ENCODE results near the gene CEP83. TPM values are rescaled to one million over a fixed set of nuclear protein-coding genes. Genes with fewer than 3 reads are reported as not detected.

The CEP83 gene
- total RNA-seq, 2 donors from 2014 or later, result 6.8 to 26.5 TPM

DNA sequence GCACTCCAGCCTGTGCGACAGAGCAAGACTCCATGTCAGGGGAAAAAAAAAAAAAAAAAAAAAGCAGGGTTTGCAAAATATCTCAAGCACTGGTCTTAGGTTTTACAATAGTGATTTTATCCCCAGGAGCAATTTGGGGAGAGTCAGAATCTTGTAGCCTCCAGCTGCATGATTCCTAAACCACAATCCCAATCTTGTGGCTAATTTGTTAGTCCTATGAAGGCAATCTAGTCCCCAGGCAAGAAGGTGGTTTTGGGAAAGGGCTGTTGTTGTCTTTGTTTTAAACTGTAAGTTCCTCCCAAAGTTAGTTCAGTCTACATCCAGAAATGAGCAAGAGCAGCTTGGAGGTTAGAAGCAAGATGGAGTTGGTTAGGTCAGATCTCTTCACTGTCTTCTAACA is 175.6 kb downstream of the CEP83 start:
- DNase-seq (ENCODE audit: low spot score), result no peak
- H3K27ac ChIP-seq, result no peak overlapping the region
- no peak overlapping the region for H3K4me3 ChIP-seq
- WGBS, result 100% methylated on average over 1 of the region's 1 CpG
- no peaks in the 10 kb centered on the region for H3K4me1 ChIP-seq (replicated peaks)
- TF ChIP-seq POLR2AphosphoS5 (IDR thresholded peaks at IDR 0.05) (no peak), POLR2A (IDR thresholded peaks at IDR 0.05) (no peak)
- TF ChIP-seq, protein P1, sequence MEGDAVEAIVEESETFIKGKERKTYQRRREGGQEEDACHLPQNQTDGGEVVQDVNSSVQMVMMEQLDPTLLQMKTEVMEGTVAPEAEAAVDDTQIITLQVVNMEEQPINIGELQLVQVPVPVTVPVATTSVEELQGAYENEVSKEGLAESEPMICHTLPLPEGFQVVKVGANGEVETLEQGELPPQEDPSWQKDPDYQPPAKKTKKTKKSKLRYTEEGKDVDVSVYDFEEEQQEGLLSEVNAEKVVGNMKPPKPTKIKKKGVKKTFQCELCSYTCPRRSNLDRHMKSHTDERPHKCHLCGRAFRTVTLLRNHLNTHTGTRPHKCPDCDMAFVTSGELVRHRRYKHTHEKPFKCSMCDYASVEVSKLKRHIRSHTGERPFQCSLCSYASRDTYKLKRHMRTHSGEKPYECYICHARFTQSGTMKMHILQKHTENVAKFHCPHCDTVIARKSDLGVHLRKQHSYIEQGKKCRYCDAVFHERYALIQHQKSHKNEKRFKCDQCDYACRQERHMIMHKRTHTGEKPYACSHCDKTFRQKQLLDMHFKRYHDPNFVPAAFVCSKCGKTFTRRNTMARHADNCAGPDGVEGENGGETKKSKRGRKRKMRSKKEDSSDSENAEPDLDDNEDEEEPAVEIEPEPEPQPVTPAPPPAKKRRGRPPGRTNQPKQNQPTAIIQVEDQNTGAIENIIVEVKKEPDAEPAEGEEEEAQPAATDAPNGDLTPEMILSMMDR (IDR thresholded peaks at IDR 0.05), result no peak
- H3K27me3 ChIP-seq (replicated peaks; ENCODE audit: insufficient read depth), result no peaks in the 10 kb centered on the region
- no peaks in the 10 kb centered on the region for H3K36me3 ChIP-seq
- no peaks in the 10 kb centered on the region for H3K9me3 ChIP-seq
- intact Hi-C loops (cut with DNase I), result no loop called here

DNA sequence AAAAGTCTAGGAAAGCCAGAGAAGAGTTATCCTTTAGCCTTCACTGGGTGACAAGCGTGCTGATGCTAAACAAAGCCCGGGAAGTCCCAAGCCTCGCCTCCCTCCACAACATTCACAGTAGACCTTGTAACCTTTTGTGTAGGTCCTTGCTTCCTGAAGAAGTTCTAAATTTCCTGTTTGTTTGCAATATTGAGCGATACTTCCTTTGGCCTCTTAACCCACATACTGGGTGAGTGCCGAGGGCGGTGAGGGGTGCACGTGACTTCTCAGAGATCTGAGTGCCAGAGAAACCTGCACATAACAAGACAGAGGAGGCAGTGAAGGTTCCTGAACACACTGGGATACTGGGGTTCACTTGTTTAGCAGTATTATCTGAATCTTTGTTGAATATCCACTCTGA is 177.0 kb downstream of the CEP83 start:
- H3K9me3 ChIP-seq, result no peaks in the 10 kb centered on the region
- no peaks in the 10 kb centered on the region for H3K27me3 ChIP-seq (replicated peaks; ENCODE audit: insufficient read depth)
- no peaks in the 10 kb centered on the region for H3K36me3 ChIP-seq
- DNase-seq (ENCODE audit: low spot score), result no peak
- H3K4me1 ChIP-seq (replicated peaks), result no peaks in the 10 kb centered on the region
- TF ChIP-seq POLR2AphosphoS5 (IDR thresholded peaks at IDR 0.05) (no peak), POLR2A (IDR thresholded peaks at IDR 0.05) (no peak)
- H3K27ac ChIP-seq, result no peak overlapping the region
- intact Hi-C loops (cut with DNase I), result no loop called here
- WGBS, result 58% methylated on average over 7 of the region's 7 CpGs
- H3K4me3 ChIP-seq, result no peak overlapping the region

DNA sequence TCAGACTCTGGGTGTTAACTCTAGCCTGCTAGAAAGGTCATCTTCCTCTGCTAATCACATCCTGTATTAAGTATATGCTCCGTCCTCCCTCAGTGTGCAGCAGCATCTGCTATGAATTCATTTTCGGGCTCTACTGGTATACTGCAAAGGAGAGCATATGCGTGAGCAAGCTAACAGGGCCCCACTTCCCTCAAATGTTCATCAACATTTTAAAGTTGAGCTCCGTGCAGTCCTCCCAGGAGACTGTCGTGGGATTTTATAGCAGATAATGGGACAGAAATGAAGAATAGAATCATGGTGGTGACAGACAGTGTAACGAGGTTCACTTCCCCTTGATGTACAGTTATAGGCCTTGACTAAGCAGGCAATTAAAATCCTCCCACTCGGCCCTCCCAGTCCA is 179.6 kb downstream of the CEP83 start:
- 76% methylated on average over 7 of the region's 7 CpGs for WGBS
- no peaks in the 10 kb centered on the region for H3K9me3 ChIP-seq
- H3K36me3 ChIP-seq, result no peaks in the 10 kb centered on the region
- no peak for DNase-seq (ENCODE audit: low spot score)
- H3K27me3 ChIP-seq (replicated peaks; ENCODE audit: insufficient read depth), result no peaks in the 10 kb centered on the region
- H3K27ac ChIP-seq, result no peak overlapping the region
- TF ChIP-seq POLR2AphosphoS5 (IDR thresholded peaks at IDR 0.05), result no peak
- TF ChIP-seq, protein P1 (IDR thresholded peaks at IDR 0.05), result no peak
- TF ChIP-seq POLR2A (IDR thresholded peaks at IDR 0.05), result no peak
- intact Hi-C loops (cut with DNase I), result no loop called here
- no peaks in the 10 kb centered on the region for H3K4me1 ChIP-seq (replicated peaks)
- no peak overlapping the region for H3K4me3 ChIP-seq

DNA sequence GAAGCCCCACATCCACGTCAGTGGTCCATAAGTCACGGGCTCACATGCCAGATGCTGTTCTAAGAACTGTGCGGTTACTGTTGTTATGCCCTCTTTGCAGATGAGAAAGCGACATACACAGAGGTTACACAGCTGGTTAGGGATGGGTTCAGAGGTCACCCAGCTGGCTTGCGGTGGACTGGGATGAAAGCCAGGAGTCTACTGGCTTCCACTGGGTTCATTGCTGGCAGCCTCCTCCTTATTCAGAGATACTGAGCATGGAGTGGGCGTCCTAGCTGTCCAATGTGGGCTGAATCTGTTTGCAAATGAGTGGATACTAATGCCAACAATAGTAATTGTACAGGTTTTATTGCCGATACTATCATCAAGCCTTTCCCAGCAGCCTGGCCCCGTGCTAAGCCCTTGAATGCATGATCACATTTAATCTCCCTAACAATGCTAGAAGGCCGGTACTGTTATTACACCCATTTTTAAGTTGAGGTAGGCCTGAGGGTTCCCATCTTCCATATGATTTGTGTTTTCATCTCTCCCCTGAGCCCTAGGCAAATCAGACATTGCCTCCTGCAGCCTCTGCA is 182.2 kb downstream of the CEP83 start:
- no peak overlapping the region for H3K27ac ChIP-seq
- no peak overlapping the region for H3K4me3 ChIP-seq
- H3K9me3 ChIP-seq, result no peaks in the 10 kb centered on the region
- DNase-seq (ENCODE audit: low spot score), result no peak
- H3K27me3 ChIP-seq (replicated peaks; ENCODE audit: insufficient read depth), result no peaks in the 10 kb centered on the region
- TF ChIP-seq, protein P1 (IDR thresholded peaks at IDR 0.05), result no peak
- TF ChIP-seq POLR2AphosphoS5 (IDR thresholded peaks at IDR 0.05) (no peak), POLR2A (IDR thresholded peaks at IDR 0.05) (no peak)
- intact Hi-C loops (cut with DNase I), result no loop called here
- no peaks in the 10 kb centered on the region for H3K4me1 ChIP-seq (replicated peaks)
- 61% methylated on average over 9 of the region's 9 CpGs for WGBS
- H3K36me3 ChIP-seq, result no peaks in the 10 kb centered on the region

DNA sequence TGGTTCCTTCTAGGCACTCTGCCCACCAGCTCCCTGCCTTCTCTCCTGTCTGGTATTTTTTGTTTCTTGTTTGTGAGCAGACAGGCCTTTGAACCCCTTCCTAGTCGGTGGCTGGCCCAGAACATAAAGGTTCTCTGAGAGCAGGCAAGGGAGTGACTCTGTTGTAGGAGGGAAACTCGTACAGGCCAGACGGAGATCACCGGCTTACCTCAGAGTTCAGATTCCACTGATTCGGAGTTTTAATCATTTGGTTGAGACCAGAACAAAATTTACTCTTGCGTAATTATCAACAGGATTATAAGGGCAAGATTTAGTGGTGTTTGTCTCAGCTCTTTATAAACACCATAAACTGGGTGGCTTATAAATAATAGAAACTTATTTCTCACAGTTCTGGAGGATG is 182.9 kb downstream of the CEP83 start:
- Histone ChIP-seq H3K36me3 (no peaks in the 10 kb centered on the region), H3K27ac (no peak overlapping the region), H3K4me3 (no peak overlapping the region), H3K27me3 (replicated peaks; ENCODE audit: insufficient read depth) (no peaks in the 10 kb centered on the region), H3K4me1 (replicated peaks) (no peaks in the 10 kb centered on the region), H3K9me3 (no peaks in the 10 kb centered on the region)
- TF ChIP-seq POLR2AphosphoS5 (IDR thresholded peaks at IDR 0.05) (no peak), POLR2A (IDR thresholded peaks at IDR 0.05) (no peak)
- TF ChIP-seq, protein P1 (IDR thresholded peaks at IDR 0.05), result no peak
- no peak for DNase-seq (ENCODE audit: low spot score)
- WGBS, result 81% methylated on average over 6 of the region's 6 CpGs
- intact Hi-C loops (cut with DNase I), result no loop called here

All from prostate gland (tissue), 2 donors.